Measurements from ENCODE around the gene MBTPS2.

DNA sequence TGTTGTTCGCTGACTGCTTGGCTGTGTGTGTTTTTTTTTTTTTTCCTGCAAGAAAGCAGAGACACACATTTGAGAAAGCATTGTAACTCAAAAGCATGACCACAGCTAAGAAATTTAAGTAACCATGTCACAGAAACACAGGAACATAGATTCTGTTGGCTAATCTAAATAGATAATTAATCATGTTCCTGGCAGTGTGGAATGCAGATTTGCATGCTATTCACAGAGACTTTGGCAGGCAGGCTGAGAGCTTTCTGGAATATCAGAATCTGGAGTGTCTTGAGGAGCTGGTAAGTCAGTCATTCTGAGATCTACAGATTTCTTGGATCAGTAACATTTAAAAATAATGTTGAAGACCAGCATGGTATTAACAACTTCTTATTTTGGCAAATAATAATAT is 67.8 kb downstream of the MBTPS2 start:
- TF ChIP-seq, protein P1, sequence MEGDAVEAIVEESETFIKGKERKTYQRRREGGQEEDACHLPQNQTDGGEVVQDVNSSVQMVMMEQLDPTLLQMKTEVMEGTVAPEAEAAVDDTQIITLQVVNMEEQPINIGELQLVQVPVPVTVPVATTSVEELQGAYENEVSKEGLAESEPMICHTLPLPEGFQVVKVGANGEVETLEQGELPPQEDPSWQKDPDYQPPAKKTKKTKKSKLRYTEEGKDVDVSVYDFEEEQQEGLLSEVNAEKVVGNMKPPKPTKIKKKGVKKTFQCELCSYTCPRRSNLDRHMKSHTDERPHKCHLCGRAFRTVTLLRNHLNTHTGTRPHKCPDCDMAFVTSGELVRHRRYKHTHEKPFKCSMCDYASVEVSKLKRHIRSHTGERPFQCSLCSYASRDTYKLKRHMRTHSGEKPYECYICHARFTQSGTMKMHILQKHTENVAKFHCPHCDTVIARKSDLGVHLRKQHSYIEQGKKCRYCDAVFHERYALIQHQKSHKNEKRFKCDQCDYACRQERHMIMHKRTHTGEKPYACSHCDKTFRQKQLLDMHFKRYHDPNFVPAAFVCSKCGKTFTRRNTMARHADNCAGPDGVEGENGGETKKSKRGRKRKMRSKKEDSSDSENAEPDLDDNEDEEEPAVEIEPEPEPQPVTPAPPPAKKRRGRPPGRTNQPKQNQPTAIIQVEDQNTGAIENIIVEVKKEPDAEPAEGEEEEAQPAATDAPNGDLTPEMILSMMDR (IDR thresholded peaks at IDR 0.05; ENCODE audit: low read depth, low read length, missing input control): no peak
- TF ChIP-seq YY1 (IDR thresholded peaks at IDR 0.05): no peak
- no peak for TF ChIP-seq TAF1 (conservative IDR thresholded peaks at IDR 0.05)
- TF ChIP-seq GABPA (IDR thresholded peaks at IDR 0.05 in 1 of 2, conservative IDR thresholded peaks at IDR 0.05 in 1 of 2): no peak
- TF ChIP-seq RAD21 (IDR thresholded peaks at IDR 0.05): no peak
- TF ChIP-seq ZBTB33 (IDR thresholded peaks at IDR 0.05): no peak
- TF ChIP-seq, protein P2, sequence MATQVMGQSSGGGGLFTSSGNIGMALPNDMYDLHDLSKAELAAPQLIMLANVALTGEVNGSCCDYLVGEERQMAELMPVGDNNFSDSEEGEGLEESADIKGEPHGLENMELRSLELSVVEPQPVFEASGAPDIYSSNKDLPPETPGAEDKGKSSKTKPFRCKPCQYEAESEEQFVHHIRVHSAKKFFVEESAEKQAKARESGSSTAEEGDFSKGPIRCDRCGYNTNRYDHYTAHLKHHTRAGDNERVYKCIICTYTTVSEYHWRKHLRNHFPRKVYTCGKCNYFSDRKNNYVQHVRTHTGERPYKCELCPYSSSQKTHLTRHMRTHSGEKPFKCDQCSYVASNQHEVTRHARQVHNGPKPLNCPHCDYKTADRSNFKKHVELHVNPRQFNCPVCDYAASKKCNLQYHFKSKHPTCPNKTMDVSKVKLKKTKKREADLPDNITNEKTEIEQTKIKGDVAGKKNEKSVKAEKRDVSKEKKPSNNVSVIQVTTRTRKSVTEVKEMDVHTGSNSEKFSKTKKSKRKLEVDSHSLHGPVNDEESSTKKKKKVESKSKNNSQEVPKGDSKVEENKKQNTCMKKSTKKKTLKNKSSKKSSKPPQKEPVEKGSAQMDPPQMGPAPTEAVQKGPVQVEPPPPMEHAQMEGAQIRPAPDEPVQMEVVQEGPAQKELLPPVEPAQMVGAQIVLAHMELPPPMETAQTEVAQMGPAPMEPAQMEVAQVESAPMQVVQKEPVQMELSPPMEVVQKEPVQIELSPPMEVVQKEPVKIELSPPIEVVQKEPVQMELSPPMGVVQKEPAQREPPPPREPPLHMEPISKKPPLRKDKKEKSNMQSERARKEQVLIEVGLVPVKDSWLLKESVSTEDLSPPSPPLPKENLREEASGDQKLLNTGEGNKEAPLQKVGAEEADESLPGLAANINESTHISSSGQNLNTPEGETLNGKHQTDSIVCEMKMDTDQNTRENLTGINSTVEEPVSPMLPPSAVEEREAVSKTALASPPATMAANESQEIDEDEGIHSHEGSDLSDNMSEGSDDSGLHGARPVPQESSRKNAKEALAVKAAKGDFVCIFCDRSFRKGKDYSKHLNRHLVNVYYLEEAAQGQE (IDR thresholded peaks at IDR 0.05): no peak
- TF ChIP-seq JUND (IDR thresholded peaks at IDR 0.05): no peak
- TF ChIP-seq, protein P3, sequence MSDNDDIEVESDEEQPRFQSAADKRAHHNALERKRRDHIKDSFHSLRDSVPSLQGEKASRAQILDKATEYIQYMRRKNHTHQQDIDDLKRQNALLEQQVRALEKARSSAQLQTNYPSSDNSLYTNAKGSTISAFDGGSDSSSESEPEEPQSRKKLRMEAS (IDR thresholded peaks at IDR 0.05): no peak
- TF ChIP-seq ATF3 (IDR thresholded peaks at IDR 0.05): no peak
- no peak for TF ChIP-seq HNF4G (IDR thresholded peaks at IDR 0.05)
- TF ChIP-seq NR2F2 (IDR thresholded peaks at IDR 0.05): no peak
- TF ChIP-seq SP1 (IDR thresholded peaks at IDR 0.05): no peak
- TF ChIP-seq FOXA1 (IDR thresholded peaks at IDR 0.05): no peak

Measured in liver (tissue), 3 donors.